COLO668 (cell line): ENCODE measurements around the gene NYNRIN.
A peak's percentile ranks its signal among the peaks of the same experiment; 100 is the strongest.

Source experiments
- DNase-seq: peaks from one replicate; lab custom pipeline; 2025; ENCODE audit not compliant: unreplicated experiment; lab: John Stamatoyannopoulos, UW

NYNRIN gene

DNA sequence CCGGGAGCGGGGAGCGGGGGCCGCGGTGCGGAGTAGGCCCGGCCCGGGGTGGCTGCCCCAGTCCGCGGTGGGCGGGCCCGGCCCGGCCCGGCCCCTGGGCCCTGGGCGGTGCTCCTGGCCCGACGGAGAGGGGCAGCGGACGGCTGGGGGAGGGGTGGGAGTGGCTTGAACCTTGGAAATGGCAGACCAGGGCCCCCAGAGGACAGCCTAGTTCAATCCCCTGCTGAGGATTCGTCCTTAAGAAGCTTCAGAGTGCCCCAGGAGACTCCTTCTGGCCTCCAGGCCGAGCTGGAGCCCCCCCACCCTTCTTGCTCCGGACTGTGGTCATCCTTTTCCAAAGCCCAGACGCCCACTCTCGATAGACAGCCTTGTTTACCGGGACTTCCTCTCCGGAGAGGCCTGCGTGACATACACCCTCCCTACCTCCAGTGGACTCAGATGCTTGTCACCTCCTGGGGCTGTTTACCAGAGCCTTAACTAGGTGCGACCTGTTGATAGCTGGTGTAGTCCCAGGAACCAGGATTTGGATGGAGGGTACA is 31.4 kb downstream of the NYNRIN start:
- DNase-seq: peak; percentile 82

DNA sequence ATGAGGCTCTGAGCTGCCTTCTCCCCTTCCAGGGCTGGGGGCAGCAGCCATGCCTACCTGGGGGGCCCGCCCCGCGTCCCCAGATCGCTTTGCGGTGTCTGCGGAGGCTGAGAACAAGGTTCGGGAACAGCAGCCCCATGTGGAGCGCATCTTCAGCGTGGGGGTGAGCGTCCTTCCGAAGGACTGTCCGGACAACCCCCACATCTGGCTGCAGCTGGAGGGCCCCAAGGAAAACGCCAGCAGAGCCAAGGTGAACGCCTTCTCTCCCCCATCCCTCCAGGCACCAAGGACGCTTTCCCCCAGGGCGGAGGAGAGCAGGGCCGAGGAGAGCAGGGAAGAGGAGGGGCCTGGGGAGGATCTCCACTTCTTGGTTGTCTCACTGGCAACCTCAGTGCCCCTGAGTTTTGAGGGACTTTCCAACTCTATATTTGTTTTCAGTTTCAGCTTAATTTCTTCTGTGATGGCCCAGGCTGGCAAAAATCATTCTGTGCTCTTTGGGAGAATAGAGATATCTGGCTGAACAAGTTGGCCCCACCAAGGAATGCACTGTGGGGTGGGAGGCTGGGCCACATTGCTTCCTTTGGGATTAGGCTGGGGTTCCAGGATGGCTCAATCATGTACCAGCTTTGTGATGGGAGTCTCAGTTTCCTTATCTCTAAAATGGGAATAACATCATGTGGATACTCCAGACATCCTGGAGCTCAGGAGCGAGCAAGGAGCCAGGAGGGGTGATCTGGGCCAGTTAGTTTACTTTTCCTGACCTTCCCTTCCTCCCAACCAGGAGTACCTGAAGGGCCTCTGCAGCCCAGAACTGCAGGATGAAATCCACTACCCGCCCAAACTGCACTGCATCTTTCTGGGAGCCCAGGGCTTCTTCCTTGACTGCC is 32.1 kb downstream of the NYNRIN start:
- DNase-seq: peak; percentile 38

DNA sequence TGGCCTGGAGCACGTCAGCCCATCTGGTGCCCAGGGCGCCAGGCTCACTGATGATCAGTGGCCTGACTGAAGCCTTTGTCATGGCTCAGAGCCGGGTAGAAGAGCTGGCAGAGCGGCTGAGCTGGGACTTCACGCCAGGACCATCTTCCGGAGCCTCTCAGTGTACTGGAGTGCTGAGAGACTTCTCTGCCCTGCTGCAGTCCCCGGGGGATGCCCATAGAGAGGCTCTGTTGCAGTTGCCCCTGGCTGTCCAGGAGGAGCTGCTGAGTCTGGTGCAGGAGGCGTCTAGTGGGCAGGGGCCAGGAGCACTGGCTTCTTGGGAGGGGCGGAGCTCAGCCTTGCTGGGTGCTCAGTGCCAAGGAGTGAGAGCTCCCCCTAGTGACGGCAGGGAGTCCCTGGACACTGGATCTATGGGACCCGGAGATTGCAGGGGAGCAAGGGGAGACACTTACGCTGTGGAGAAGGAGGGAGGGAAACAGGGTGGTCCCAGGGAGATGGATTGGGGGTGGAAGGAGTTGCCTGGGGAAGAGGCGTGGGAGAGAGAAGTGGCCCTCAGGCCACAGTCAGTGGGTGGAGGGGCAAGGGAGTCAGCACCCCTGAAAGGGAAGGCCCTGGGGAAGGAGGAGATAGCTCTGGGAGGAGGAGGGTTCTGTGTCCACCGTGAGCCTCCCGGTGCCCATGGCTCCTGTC is 32.9 kb downstream of the NYNRIN start:
- DNase-seq: peak; percentile 93

DNA sequence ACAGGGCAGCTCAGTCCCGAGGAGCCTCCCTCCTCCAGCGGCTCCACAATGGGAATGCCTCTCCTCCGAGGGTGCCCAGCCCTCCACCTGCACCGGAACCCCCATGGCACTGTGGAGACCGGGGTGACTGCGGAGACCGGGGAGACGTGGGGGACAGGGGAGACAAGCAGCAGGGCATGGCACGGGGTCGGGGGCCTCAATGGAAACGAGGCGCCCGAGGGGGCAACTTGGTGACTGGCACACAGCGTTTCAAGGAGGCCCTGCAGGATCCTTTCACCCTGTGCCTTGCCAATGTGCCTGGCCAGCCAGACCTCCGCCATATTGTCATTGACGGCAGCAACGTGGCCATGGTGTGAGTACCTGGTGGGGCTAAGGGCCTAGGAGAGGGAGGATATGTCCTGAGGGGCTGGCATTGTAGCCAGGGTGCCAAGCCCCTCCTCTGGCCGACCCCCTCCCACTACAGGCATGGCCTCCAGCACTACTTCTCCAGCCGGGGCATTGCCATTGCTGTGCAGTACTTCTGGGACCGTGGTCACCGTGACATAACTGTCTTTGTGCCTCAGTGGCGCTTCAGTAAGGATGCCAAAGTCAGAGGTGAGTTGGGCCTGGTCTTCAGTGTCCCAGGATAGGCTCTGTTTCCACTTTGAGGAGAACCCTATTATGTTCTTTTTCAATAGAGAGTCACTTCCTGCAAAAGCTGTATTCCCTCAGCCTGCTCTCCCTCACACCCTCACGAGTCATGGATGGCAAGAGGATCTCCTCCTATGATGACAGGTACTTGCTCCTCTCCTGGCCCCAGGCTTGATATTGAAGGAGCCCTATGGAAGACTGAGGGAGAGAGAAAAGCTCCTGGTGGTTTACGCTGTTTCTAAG is 33.7 kb downstream of the NYNRIN start:
- DNase-seq: peak; percentile 30

- DNase-seq: no peak
Measured at GRCh38 chr14:24434036-24434435, 35.2 kb downstream of the NYNRIN start.

DNA sequence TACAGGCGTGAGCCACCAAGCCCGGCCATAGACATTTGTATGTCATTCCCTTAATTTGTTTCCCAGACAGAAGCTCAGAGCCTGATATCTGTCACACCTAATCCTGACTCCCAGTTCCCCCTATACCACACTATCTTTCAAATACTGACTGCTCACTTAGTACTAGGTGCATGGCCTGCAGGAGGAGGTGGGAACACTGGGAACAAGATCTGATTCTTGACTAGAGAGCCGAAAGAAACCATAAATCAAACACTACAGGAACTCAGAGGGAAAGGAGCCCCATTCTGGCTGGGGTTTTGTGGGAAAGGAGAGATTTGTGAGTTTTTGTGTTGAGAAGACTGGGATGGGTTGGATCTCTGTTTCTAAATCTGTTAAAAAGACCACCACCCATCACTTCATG is 35.9 kb downstream of the NYNRIN start:
- DNase-seq: no peak

DNA sequence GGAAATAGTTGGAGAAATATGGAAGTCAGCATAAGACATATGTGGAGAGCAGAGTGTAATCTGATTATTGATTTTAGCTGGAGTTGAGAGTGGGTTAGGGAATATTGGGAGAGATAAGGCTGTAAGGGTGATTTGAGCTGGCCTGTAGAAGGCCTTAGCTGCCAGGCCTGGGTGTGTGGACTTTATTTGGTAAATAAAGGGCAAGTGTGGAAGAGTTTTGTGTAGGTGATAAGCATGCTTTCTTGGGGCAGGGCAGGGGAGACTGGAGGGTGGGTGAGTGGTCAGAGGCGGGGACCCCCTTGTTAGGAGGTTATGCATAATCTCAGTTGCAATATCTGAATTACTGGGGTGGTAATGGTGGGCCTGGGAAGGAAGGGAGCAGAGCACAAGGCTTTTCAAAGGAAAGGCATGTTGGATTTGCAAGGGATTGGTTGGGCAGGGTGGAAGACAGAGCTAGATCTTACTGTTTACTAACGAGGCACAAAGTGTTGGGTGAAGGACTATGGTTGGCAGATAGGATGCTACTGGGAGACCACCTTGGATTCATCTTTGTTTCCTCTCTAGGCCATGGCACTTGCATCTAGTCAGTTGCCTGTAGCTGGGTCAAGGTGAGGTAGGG is 36.5 kb downstream of the NYNRIN start:
- no peak for DNase-seq

- no peak for DNase-seq
Measured at GRCh38 chr14:24435998-24436354, 37.2 kb downstream of the NYNRIN start.

DNA sequence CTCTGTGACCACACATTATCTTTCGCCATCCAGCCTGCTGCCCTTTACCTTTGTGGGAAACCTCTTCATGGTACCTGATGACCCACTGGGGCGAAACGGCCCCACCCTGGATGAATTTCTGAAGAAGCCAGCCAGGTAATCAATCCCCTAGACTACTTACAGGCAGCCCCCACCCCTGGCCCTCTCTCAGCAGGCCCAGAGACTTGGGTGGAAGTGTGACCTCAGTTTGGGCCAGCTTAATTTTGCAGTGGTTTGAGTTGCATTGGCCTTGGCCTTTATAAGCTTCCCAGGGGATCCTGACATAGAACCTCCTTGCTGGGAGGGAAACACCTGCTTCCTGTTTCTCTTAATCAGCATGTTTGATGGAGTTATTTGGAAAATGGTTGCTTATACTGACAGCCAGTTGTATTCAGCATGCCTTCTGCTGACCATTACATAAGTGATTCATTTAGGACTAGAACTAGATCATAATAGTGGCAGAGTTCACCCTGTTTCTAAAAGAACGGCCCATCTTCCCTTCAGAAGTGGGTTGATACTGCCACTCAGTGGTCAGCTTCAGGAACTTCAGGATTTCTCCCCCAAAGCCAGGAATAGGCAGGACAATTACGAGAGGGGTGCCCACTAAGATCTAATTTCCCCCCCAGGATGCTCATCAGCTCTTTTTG is 37.7 kb downstream of the NYNRIN start:
- DNase-seq: peak; percentile 41

- no peak for DNase-seq
Measured at GRCh38 chr14:24437020-24437735, 38.4 kb downstream of the NYNRIN start.

- no peak for DNase-seq
Measured at GRCh38 chr14:24437736-24438067, 38.9 kb downstream of the NYNRIN start.

GRCh38 chr14:24438223-24439097 is 39.7 kb downstream of the NYNRIN start:
- DNase-seq: no peak

DNA sequence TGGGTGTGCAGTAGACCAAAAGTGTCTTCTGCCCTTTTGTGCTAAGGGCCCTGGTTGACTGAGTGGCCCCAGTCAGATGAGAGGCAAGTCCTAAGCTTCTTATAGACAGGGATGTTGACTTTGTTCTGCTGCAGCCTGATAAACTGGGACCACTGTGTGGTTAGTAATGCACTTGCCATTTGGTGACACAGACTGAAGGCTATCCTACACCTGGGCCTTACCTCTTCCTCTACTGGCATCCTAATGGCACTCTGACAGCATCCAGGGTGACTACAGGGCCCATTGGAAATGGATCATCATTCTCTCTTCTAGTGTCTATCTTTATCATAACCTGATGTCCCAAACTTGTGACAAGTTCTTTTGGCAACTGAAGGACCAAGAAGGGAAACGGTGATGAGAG is 40.5 kb downstream of the NYNRIN start:
- no peak for DNase-seq

GRCh38 chr14:24439830-24440605 is 41.2 kb downstream of the NYNRIN start:
- DNase-seq: no peak

DNA sequence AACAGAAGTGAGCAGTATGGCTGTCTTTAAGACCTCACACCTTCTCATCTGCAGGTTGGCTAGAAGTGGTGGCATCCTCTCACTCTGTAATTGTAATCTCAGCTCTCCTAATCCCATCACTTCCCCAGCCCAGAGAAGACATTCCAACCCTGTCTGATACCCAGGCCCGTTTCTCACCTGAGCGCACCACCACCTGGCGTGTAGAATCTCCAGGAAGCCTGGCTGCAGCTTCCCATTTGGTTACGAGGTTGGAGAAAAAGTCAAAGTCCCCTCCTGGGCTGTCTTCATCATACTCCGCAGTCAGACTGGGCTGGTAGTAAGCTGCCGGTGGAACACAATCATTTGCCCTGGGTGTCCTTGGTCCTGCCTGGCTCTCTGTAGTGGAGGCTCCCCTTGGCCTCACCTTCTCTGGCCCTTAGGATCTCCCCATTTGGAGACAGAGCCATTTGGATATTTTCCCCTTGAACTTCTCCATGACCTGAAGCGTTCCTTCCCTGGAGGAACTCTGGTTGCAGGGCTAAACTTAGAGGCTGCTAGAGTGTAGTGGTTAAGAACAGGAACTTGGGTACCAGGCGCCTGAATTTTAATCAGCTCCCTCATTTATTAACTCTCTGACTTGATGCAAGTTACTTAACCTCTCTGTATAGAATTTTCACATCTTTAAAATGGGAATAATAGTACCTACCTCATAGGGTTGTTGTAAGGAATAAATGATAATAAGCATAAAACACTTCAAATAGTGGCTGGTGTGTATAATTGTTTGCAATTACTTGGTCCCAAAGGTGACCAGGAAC is 42.0 kb downstream of the NYNRIN start:
- no peak for DNase-seq

- DNase-seq: no peak
Measured at GRCh38 chr14:24441485-24441884, 42.7 kb downstream of the NYNRIN start.

- DNase-seq: no peak
Measured at GRCh38 chr14:24441904-24442239, 43.1 kb downstream of the NYNRIN start.
